ENCODE measurements around the gene ADRA2C.

Gene ADRA2C

DNA sequence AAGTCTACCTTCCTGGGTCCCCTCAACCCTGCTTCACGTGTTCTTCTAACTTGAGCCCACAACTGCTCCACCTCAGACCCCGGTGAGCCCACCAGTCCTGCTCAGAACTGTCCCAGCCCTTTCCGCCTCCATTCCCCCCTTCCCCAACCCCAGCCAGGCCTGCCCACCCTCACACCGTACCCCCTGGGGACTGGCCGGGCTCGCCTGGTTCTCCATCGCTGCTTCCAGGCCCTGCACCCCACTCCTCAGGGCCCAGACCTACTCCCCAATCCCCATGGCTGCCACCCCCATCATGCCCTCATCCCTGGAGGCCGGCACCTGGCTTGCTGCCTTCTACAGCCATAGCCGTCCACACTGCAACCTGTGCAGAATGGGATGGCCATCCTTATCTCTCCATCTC is 23.4 kb downstream of the ADRA2C start:
- no peak overlapping the region for H3K9ac ChIP-seq (ENCODE audit: low read depth, low read length, poor library complexity, severe bottlenecking)
- TF ChIP-seq EZH2phosphoT487 (IDR thresholded peaks at IDR 0.05; ENCODE audit: borderline replicate concordance) = no peak
- TF ChIP-seq, protein P1, sequence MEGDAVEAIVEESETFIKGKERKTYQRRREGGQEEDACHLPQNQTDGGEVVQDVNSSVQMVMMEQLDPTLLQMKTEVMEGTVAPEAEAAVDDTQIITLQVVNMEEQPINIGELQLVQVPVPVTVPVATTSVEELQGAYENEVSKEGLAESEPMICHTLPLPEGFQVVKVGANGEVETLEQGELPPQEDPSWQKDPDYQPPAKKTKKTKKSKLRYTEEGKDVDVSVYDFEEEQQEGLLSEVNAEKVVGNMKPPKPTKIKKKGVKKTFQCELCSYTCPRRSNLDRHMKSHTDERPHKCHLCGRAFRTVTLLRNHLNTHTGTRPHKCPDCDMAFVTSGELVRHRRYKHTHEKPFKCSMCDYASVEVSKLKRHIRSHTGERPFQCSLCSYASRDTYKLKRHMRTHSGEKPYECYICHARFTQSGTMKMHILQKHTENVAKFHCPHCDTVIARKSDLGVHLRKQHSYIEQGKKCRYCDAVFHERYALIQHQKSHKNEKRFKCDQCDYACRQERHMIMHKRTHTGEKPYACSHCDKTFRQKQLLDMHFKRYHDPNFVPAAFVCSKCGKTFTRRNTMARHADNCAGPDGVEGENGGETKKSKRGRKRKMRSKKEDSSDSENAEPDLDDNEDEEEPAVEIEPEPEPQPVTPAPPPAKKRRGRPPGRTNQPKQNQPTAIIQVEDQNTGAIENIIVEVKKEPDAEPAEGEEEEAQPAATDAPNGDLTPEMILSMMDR (conservative IDR thresholded peaks at IDR 0.05; ENCODE audit: low read length) = no peak
- H3K4me2 ChIP-seq (ENCODE audit: low read depth, low read length, poor library complexity, severe bottlenecking) = no peak overlapping the region
- H3K27me3 ChIP-seq (ENCODE audit: insufficient read depth, low read length, poor library complexity, severe bottlenecking) = no peaks in the 10 kb centered on the region
- H2AFZ ChIP-seq (ENCODE audit: low read length) = no peak overlapping the region
- no peaks in the 10 kb centered on the region for H3K79me2 ChIP-seq (ENCODE audit: insufficient read depth, low read length)
- no peaks in the 10 kb centered on the region for H3F3A ChIP-seq (ENCODE audit: low read depth)
- H3K4me3 ChIP-seq (ENCODE audit: low read length, poor library complexity, severe bottlenecking) = no peak overlapping the region
- no peaks in the 10 kb centered on the region for H3K9me3 ChIP-seq (ENCODE audit: insufficient read depth, low read depth, low read length)
- H3K9me2 ChIP-seq (replicated peaks; ENCODE audit: low read depth, low read length) = no peaks in the 10 kb centered on the region
- no peaks in the 10 kb centered on the region for H4K20me1 ChIP-seq (ENCODE audit: insufficient read depth, low read length, poor library complexity, severe bottlenecking)
- H3K4me1 ChIP-seq (ENCODE audit: insufficient read depth, low read length, poor library complexity, severe bottlenecking) = no peaks in the 10 kb centered on the region
- H3K36me3 ChIP-seq (ENCODE audit: insufficient read depth, low read length) = no peaks in the 10 kb centered on the region

GRCh38 chr4:3790006-3790561 is 23.9 kb downstream of the ADRA2C start:
- Histone ChIP-seq H3K9me2 (replicated peaks; ENCODE audit: low read depth, low read length) (no peaks in the 10 kb centered on the region), H3K36me3 (ENCODE audit: insufficient read depth, low read length) (no peaks in the 10 kb centered on the region), H3K79me2 (ENCODE audit: insufficient read depth, low read length) (no peaks in the 10 kb centered on the region), H3K4me3 (ENCODE audit: low read length, poor library complexity, severe bottlenecking) (no peak overlapping the region), H3F3A (ENCODE audit: low read depth) (no peaks in the 10 kb centered on the region), H3K9ac (ENCODE audit: low read depth, low read length, poor library complexity, severe bottlenecking) (no peak overlapping the region), H4K20me1 (ENCODE audit: insufficient read depth, low read length, poor library complexity, severe bottlenecking) (no peaks in the 10 kb centered on the region), H2AFZ (ENCODE audit: low read length) (no peak overlapping the region), H3K9me3 (ENCODE audit: insufficient read depth, low read depth, low read length) (no peaks in the 10 kb centered on the region), H3K4me2 (ENCODE audit: low read depth, low read length, poor library complexity, severe bottlenecking) (no peak overlapping the region), H3K27me3 (ENCODE audit: insufficient read depth, low read length, poor library complexity, severe bottlenecking) (no peaks in the 10 kb centered on the region), H3K4me1 (ENCODE audit: insufficient read depth, low read length, poor library complexity, severe bottlenecking) (no peaks in the 10 kb centered on the region)
- TF ChIP-seq, protein P1 (conservative IDR thresholded peaks at IDR 0.05; ENCODE audit: low read length) = no peak
- no peak for TF ChIP-seq EZH2phosphoT487 (IDR thresholded peaks at IDR 0.05; ENCODE audit: borderline replicate concordance)

GRCh38 chr4:3791256-3791655 is 25.1 kb downstream of the ADRA2C start:
- H4K20me1 ChIP-seq (ENCODE audit: insufficient read depth, low read length, poor library complexity, severe bottlenecking) = no peaks in the 10 kb centered on the region
- H3K9me3 ChIP-seq (ENCODE audit: insufficient read depth, low read depth, low read length) = no peaks in the 10 kb centered on the region; the same call in 1 of the 2 replicates
- no peaks in the 10 kb centered on the region for H3K9me2 ChIP-seq (replicated peaks; ENCODE audit: low read depth, low read length)
- no peaks in the 10 kb centered on the region for H3K79me2 ChIP-seq (ENCODE audit: insufficient read depth, low read length)
- no peak overlapping the region for H3K9ac ChIP-seq (ENCODE audit: low read depth, low read length, poor library complexity, severe bottlenecking)
- H3K36me3 ChIP-seq (ENCODE audit: insufficient read depth, low read length) = no peaks in the 10 kb centered on the region
- no peak overlapping the region for H3K4me2 ChIP-seq (ENCODE audit: low read depth, low read length, poor library complexity, severe bottlenecking)
- no peak overlapping the region for H3K4me3 ChIP-seq (ENCODE audit: low read length, poor library complexity, severe bottlenecking)
- no peak overlapping the region for H2AFZ ChIP-seq (ENCODE audit: low read length)
- no peaks in the 10 kb centered on the region for H3F3A ChIP-seq (ENCODE audit: low read depth)
- no peaks in the 10 kb centered on the region for H3K27me3 ChIP-seq (ENCODE audit: insufficient read depth, low read length, poor library complexity, severe bottlenecking)
- H3K4me1 ChIP-seq (ENCODE audit: insufficient read depth, low read length, poor library complexity, severe bottlenecking) = no peaks in the 10 kb centered on the region
- TF ChIP-seq EZH2phosphoT487 (IDR thresholded peaks at IDR 0.05; ENCODE audit: borderline replicate concordance) = no peak
- TF ChIP-seq, protein P1 (conservative IDR thresholded peaks at IDR 0.05; ENCODE audit: low read length) = no peak

All from Loucy (cell line).